Neural progenitor cell (in vitro differentiated cells): Measurements from ENCODE around the gene VEZT. TPM values are rescaled to one million over a fixed set of nuclear protein-coding genes. Genes with fewer than 3 reads are reported as not detected.

ENCODE experiments used
- DNase-seq: peaks from one replicate; pipeline ENCODE4 v3.0.0-alpha.2; 2016; ENCODE audit warnings: low spot score
- H2AFZ ChIP-seq: fragments of 200-600 bp; sonication (generic); replicated peaks from 2 replicates; pipeline ENCODE4 v1.6.1; 2016; ENCODE audit warnings: antibody characterized with exemption
- H3F3A ChIP-seq: fragments of 200-600 bp; sonication (generic); 2 replicates; pipeline ENCODE4 v1.6.1; 2016; ENCODE audit warnings: antibody characterized with exemption, low read depth
- H3K27ac ChIP-seq: fragments of 200-600 bp; sonication (generic); 2 replicates; pipeline ENCODE4 v1.5.1; 2016; ENCODE audit warnings: mild to moderate bottlenecking
- H3K27me3 ChIP-seq: fragments of 200-600 bp; sonication (generic); 2 replicates; pipeline ENCODE4 v1.6.1; 2016; ENCODE audit warnings: mild to moderate bottlenecking, moderate library complexity
- H3K36me3 ChIP-seq: fragments of 200-600 bp; sonication (generic); 2 replicates; pipeline ENCODE4 v1.5.1; 2016
- H3K4me1 ChIP-seq: fragments of 200-600 bp; sonication (generic); 2 replicates; pipeline ENCODE4 v1.6.1; 2016; ENCODE audit warnings: mixed run types
- H3K4me2 ChIP-seq: fragments of 200-600 bp; sonication (generic); 2 replicates; pipeline ENCODE4 v1.6.1; 2016
- H3K4me3 ChIP-seq: fragments of 200-600 bp; sonication (generic); 2 replicates; pipeline ENCODE4 v1.5.1; 2016
- H3K79me2 ChIP-seq: fragments of 200-600 bp; sonication (generic); 2 replicates; pipeline ENCODE4 v1.6.1; 2016; ENCODE audit warnings: low read depth
- H3K9ac ChIP-seq: fragments of 200-600 bp; sonication (generic); 2 replicates; pipeline ENCODE4 v1.6.1; 2016
- H3K9me3 ChIP-seq: fragments of 200-600 bp; sonication (generic); 2 replicates; pipeline ENCODE4 v1.5.1; 2016; ENCODE audit warnings: low read depth
- H4K20me1 ChIP-seq: fragments of 200-600 bp; sonication (generic); 2 replicates; pipeline ENCODE4 v1.6.1; 2016; ENCODE audit warnings: low read depth
- H3K27ac Mint-ChIP-seq: 3 replicates; pipeline ENCODE4 v1.8.0; 2021; ENCODE audit warnings: mixed read lengths
- H3K27me3 Mint-ChIP-seq: 2 replicates; pipeline ENCODE4 v1.8.0; 2022; ENCODE audit warnings: low read depth, mild to moderate bottlenecking, inconsistent platforms, moderate library complexity, mixed read lengths; ENCODE audit not compliant: insufficient read depth
- H3K36me3 Mint-ChIP-seq: 3 replicates; pipeline ENCODE4 v1.8.0; 2021; ENCODE audit warnings: mixed read lengths
- H3K4me1 Mint-ChIP-seq: 3 replicates; pipeline ENCODE4 v1.8.0; 2021; ENCODE audit warnings: mixed read lengths
- H3K4me3 Mint-ChIP-seq: 3 replicates; pipeline ENCODE4 v1.8.0; 2021; ENCODE audit warnings: mild to moderate bottlenecking, moderate library complexity, mixed read lengths
- H3K9me3 Mint-ChIP-seq: 3 replicates; pipeline ENCODE4 v1.8.0; 2020; ENCODE audit warnings: mixed read lengths
- EZH2 ChIP-seq: fragments of 200-600 bp; sonication (generic); IDR thresholded peaks from 2 replicates; pipeline ENCODE4 v1.6.1; 2017; ENCODE audit warnings: antibody characterized with exemption, mild to moderate bottlenecking, moderate library complexity
- EZH2phosphoT487 ChIP-seq: fragments of 200-600 bp; sonication (generic); IDR thresholded peaks from 2 replicates; pipeline ENCODE4 v1.6.1; 2017; ENCODE audit warnings: antibody characterized with exemption
- total RNA-seq: library from RNA; depleted of rRNA; stranded (reverse); fragments of >200 nt; gene quantifications from 2 replicates; pipeline ENCODE4 v1.2.3, GENCODE V29; 2015; ENCODE audit warnings: low replicate concordance
- TF ChIP-seq, protein P1 (sequence below): fragments of 200-600 bp; sonication (generic); IDR thresholded peaks from 2 replicates; pipeline ENCODE4 v1.5.1; 2017; ENCODE audit warnings: antibody characterized with exemption, mild to moderate bottlenecking

Gene VEZT
- total RNA-seq, 1 donor from 2014 or later: 126 TPM

DNA sequence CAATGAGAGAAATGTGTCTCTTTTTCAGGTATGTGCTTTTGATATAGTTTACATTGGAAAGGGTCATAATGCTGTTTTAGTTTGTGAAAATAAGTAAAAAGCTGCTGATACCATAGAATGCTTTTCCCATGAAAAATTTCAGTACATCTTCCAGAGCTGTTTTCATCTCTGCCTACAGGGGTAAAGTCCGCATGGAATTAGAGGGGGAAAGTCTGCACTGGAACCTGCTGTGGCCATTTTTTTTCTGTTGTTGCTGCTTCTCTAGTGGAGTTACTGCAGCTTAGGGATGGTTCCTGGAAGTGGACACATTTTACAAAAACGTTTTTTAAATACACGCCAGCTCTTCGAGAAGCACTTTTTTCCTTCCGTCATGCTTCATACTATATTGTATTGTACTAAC is 81.3 kb downstream of the VEZT start:
- Histone ChIP-seq H3K4me3 (no peak overlapping the region), H3K9ac (no peak overlapping the region), H2AFZ (no peak overlapping the region), H3K79me2 (no peaks in the 10 kb centered on the region), H3F3A (no peaks in the 10 kb centered on the region), H3K27ac (no peak overlapping the region), H3K36me3 (peaks cover 24% of the 10 kb centered on the region), H3K27me3 (no peaks in the 10 kb centered on the region), H4K20me1 (peaks cover 5% of the 10 kb centered on the region), H3K9me3 (no peaks in the 10 kb centered on the region), H3K4me1 (peaks cover 4% of the 10 kb centered on the region), H3K4me2 (no peak overlapping the region)
- Mint-ChIP-seq H3K4me1 (no peaks in the 10 kb centered on the region), H3K27me3 (no peaks in the 10 kb centered on the region), H3K27ac (no peak overlapping the region), H3K9me3 (no peaks in the 10 kb centered on the region), H3K36me3 (peaks cover 19% of the 10 kb centered on the region), H3K4me3 (no peak overlapping the region)
- TF ChIP-seq EZH2 (no peak), EZH2phosphoT487 (no peak)
- TF ChIP-seq, protein P1, sequence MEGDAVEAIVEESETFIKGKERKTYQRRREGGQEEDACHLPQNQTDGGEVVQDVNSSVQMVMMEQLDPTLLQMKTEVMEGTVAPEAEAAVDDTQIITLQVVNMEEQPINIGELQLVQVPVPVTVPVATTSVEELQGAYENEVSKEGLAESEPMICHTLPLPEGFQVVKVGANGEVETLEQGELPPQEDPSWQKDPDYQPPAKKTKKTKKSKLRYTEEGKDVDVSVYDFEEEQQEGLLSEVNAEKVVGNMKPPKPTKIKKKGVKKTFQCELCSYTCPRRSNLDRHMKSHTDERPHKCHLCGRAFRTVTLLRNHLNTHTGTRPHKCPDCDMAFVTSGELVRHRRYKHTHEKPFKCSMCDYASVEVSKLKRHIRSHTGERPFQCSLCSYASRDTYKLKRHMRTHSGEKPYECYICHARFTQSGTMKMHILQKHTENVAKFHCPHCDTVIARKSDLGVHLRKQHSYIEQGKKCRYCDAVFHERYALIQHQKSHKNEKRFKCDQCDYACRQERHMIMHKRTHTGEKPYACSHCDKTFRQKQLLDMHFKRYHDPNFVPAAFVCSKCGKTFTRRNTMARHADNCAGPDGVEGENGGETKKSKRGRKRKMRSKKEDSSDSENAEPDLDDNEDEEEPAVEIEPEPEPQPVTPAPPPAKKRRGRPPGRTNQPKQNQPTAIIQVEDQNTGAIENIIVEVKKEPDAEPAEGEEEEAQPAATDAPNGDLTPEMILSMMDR: no peak
- no peak for DNase-seq

DNA sequence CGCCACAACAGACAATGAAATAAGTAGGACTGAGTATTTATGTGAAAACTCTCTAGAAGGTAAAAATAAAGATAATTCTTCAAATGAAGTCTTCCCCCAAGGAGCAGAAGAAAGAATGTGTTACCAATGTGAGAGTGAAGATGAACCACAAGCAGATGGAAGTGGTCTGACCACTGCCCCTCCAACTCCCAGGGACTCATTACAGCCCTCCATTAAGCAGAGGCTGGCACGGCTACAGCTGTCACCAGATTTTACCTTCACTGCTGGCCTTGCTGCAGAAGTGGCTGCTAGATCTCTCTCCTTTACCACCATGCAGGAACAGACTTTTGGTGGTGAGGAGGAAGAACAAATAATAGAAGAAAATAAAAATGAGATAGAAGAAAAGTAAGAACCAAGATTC is 82.7 kb downstream of the VEZT start:
- Histone ChIP-seq H3K4me2 (no peak overlapping the region), H3K27me3 (no peaks in the 10 kb centered on the region), H3K9me3 (no peaks in the 10 kb centered on the region), H3K4me3 (no peak overlapping the region), H3F3A (no peaks in the 10 kb centered on the region), H3K79me2 (no peaks in the 10 kb centered on the region), H3K4me1 (peaks cover 4% of the 10 kb centered on the region), H4K20me1 (peaks cover 5% of the 10 kb centered on the region), H2AFZ (no peak overlapping the region), H3K9ac (no peak overlapping the region), H3K27ac (no peak overlapping the region), H3K36me3 (peaks cover 31% of the 10 kb centered on the region)
- Mint-ChIP-seq H3K4me1 (no peaks in the 10 kb centered on the region), H3K27me3 (no peaks in the 10 kb centered on the region), H3K4me3 (no peak overlapping the region), H3K36me3 (peaks cover 19% of the 10 kb centered on the region), H3K27ac (no peak overlapping the region), H3K9me3 (no peaks in the 10 kb centered on the region)
- no peak for DNase-seq
- TF ChIP-seq, protein P1: no peak
- TF ChIP-seq EZH2: no peak
- TF ChIP-seq EZH2phosphoT487: no peak

DNA sequence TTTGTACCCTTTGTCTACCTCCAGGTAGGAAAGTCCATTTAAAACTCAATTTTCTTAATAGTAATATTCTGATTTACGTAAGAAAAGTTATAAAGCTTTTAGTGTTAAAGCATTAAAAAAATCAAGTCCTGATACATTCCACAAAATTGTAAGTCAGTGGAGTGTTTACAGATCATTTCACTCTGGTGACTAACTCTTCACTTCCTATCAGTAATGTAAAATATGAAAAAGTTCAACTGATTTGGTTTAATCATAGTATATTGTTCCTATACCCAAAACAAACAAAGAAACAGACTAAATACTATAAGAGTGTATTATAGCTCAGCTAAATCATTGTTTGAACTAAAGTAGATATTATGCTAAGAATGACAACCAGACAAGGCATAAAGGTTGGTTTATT is 85.9 kb downstream of the VEZT start:
- Mint-ChIP-seq H3K36me3 (peaks cover 16% of the 10 kb centered on the region), H3K27me3 (no peaks in the 10 kb centered on the region), H3K4me1 (no peaks in the 10 kb centered on the region), H3K4me3 (no peak overlapping the region), H3K27ac (no peak overlapping the region), H3K9me3 (no peaks in the 10 kb centered on the region)
- Histone ChIP-seq H3K9ac (no peak overlapping the region), H3K27me3 (no peaks in the 10 kb centered on the region), H3K4me2 (no peak overlapping the region), H3K4me1 (peaks cover 4% of the 10 kb centered on the region), H3K27ac (no peak overlapping the region), H3K79me2 (no peaks in the 10 kb centered on the region), H3F3A (no peaks in the 10 kb centered on the region), H3K9me3 (no peaks in the 10 kb centered on the region), H3K4me3 (no peak overlapping the region), H4K20me1 (peaks cover 5% of the 10 kb centered on the region), H2AFZ (no peak overlapping the region), H3K36me3 (peaks cover 16% of the 10 kb centered on the region)
- TF ChIP-seq, protein P1: no peak
- TF ChIP-seq EZH2phosphoT487 (no peak), EZH2 (no peak)
- no peak for DNase-seq
